DMS114 treated with DMSO at 0.1 percent for 48 hours (cell line): ENCODE results near the gene ZXDB.
"Not testable (repeated sequence)": the region's sequence is repeated elsewhere in the genome, so short reads cannot be mapped to it uniquely, and the experiment has no call there.

ENCODE experiments used
- DNase-seq: peaks from one replicate; lab custom pipeline; 2025; ENCODE audit not compliant: unreplicated experiment; lab: John Stamatoyannopoulos, UW

The ZXDB gene

GRCh38 chrX:57591284-57592159 is at the start of gene ZXDB:
Gene ZXDB, plus strand, starts transcription at chrX:57592011. Its CDS starts 38 bp downstream, at chrX:57592049.
- not testable (repeated sequence) for DNase-seq

GRCh38 chrX:57565198-57565597 is 26.6 kb upstream of the ZXDB start:
- no peak for DNase-seq

GRCh38 chrX:57573754-57574153 is 18.1 kb upstream of the ZXDB start:
- peak; percentile 1 for DNase-seq

- DNase-seq = peak; percentile 30
These were observed 8.9 kb upstream of the ZXDB start for GRCh38 chrX:57582948-57583347.

- no peak for DNase-seq
These were observed 8.3 kb upstream of the ZXDB start for GRCh38 chrX:57583477-57583876.

- DNase-seq = no peak
These were observed 5.5 kb upstream of the ZXDB start for GRCh38 chrX:57586360-57586759.

- DNase-seq = no peak
These were observed 4.7 kb upstream of the ZXDB start for GRCh38 chrX:57587062-57587461.

- no peak for DNase-seq
These were observed 4.2 kb upstream of the ZXDB start for GRCh38 chrX:57587607-57588006.

- not testable (repeated sequence) for DNase-seq
These were observed 516 bp downstream of the ZXDB start for GRCh38 chrX:57592160-57592893.

- DNase-seq = not testable (repeated sequence)
These were observed 1.0 kb downstream of the ZXDB start for GRCh38 chrX:57592894-57593215.

- DNase-seq = no peak
These were observed 3.6 kb downstream of the ZXDB start for GRCh38 chrX:57595381-57595811.

- DNase-seq = no peak
These were observed 4.3 kb downstream of the ZXDB start for GRCh38 chrX:57596109-57596508.

- DNase-seq = no peak
These were observed 4.7 kb downstream of the ZXDB start for GRCh38 chrX:57596516-57596915.

- no peak for DNase-seq
These were observed 15.7 kb downstream of the ZXDB start for GRCh38 chrX:57607295-57608187.

- DNase-seq = not testable (repeated sequence)
These were observed 21.5 kb downstream of the ZXDB start for GRCh38 chrX:57613351-57613750.

- DNase-seq = not testable (repeated sequence)
These were observed 37.6 kb downstream of the ZXDB start for GRCh38 chrX:57629438-57629837.

GRCh38 chrX:57640674-57641016 is 48.8 kb downstream of the ZXDB start:
- DNase-seq = no peak

- no peak for DNase-seq
These were observed 49.5 kb downstream of the ZXDB start for GRCh38 chrX:57641338-57641737.

- DNase-seq = no peak
These were observed 51.9 kb downstream of the ZXDB start for GRCh38 chrX:57643698-57644097.

- DNase-seq = no peak
These were observed 55.2 kb downstream of the ZXDB start for GRCh38 chrX:57647020-57647419.
